BLaER1 (cell line): ENCODE data around the gene SERTAD3.
A peak's percentile ranks its signal among the peaks of the same experiment; 100 is the strongest.
"Not testable (repeated sequence)": the region's sequence is repeated elsewhere in the genome, so short reads cannot be mapped to it uniquely, and the experiment has no call there.

ENCODE experiments used
- H3K27ac ChIP-seq: shearing (Covaris generic); formaldehyde crosslinking; 2 replicates; pipeline ENCODE4 v1.8.1; 2022
- H3K27me3 ChIP-seq: shearing (Covaris generic); formaldehyde crosslinking; 2 replicates; pipeline ENCODE4 v1.8.1; 2022
- H3K36me3 ChIP-seq: shearing (Covaris generic); formaldehyde crosslinking; 2 replicates; pipeline ENCODE4 v1.8.1; 2022
- H3K4me1 ChIP-seq: shearing (Covaris generic); formaldehyde crosslinking; 2 replicates; pipeline ENCODE4 v1.8.1; 2022
- H3K4me2 ChIP-seq: shearing (Covaris generic); formaldehyde crosslinking; 2 replicates; pipeline ENCODE4 v1.8.1; 2022
- H3K4me3 ChIP-seq: shearing (Covaris generic); formaldehyde crosslinking; 2 replicates; pipeline ENCODE4 v1.8.1; 2022
- H3K9ac ChIP-seq: shearing (Covaris generic); formaldehyde crosslinking; 2 replicates; pipeline ENCODE4 v1.8.1; 2022
- H3K9me3 ChIP-seq: shearing (Covaris generic); formaldehyde crosslinking; 2 replicates; pipeline ENCODE4 v1.8.1; 2022
- H4K20me1 ChIP-seq: shearing (Covaris generic); formaldehyde crosslinking; 2 replicates; pipeline ENCODE4 v1.8.1; 2022
- Cebpa-rat ChIP-seq: shearing (Covaris generic); IDR thresholded peaks from 2 replicates; pipeline ENCODE4 v1.8.1; 2022

SERTAD3 gene

GRCh38 chr19:40466985-40467734 is 23.0 kb upstream of the SERTAD3 start, which contains the start of gene SPTBN4:
Gene SPTBN4 (plus strand): TSS chr19:40467001. CDS start chr19:40472622, 5,621 bp downstream.
- Histone ChIP-seq H3K27ac (no peak within 1 kb of the TSS), H3K4me1 (peaks cover 21% of the 10 kb centered on the region), H3K9ac (peak within 1 kb of the TSS; percentile 22; the same call in 1 of the 2 replicates), H3K27me3 (peaks cover 5% of the 10 kb centered on the region; the same call in 1 of the 2 replicates), H4K20me1 (no peaks in the 10 kb centered on the region), H3K9me3 (no peaks in the 10 kb centered on the region), H3K4me2 (peak within 1 kb of the TSS; percentile 93), H3K36me3 (no peaks in the 10 kb centered on the region), H3K4me3 (peak within 1 kb of the TSS; percentile 76)
- no peak for TF ChIP-seq Cebpa-rat

GRCh38 chr19:40466219-40466984 is 22.3 kb upstream of the SERTAD3 start:
- Histone ChIP-seq H3K9me3 (no peaks in the 10 kb centered on the region), H3K4me1 (peaks cover 28% of the 10 kb centered on the region), H4K20me1 (no peaks in the 10 kb centered on the region), H3K4me2 (peak overlapping the region; percentile 93), H3K27me3 (peaks cover 5% of the 10 kb centered on the region; the same call in 1 of the 2 replicates), H3K36me3 (no peaks in the 10 kb centered on the region), H3K27ac (no peak overlapping the region), H3K4me3 (peak overlapping the region; percentile 76), H3K9ac (peak overlapping the region; percentile 22; the same call in 1 of the 2 replicates)
- TF ChIP-seq Cebpa-rat, result no peak

DNA sequence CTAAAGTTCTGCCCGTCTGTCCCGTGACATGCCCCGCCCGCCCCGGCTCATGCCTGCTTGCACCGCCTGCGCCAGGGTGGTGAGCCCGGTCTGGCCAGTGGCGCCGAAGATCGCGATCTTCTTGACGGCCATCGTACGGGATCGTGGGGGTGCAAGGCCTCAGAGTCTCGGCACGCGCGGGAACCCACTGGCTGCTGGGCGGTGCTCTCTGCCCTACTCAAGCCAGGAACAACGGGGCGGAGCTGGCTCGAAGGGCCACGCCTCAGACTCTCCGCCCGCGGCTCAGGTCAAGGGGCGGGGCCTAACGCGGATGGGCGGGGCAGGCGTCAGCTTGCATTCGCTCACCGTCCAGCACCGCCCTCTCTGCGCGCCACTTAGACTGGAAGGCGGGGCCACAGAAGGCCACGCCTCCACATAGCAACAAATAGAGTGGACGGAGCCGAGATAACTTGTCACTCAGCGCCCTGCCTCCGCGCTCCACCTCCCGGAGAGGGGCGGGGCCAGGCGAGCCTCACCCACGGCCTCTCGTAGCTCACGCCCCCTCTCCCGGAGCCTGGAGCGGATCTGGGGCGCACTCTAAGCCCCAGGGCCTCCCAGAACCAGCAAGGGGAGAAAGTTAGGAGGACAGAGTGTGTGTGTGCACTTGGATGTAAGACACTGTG is 21.6 kb upstream of the SERTAD3 start, which contains the start of gene BLVRB:
Gene BLVRB, minus strand, starts transcription at position 189 of the 662 bp plus-strand sequence. Its CDS starts 57 bp downstream, at position 132.
- Histone ChIP-seq H3K27me3 (peaks cover 5% of the 10 kb centered on the region; the same call in 1 of the 2 replicates), H4K20me1 (no peaks in the 10 kb centered on the region), H3K9me3 (no peaks in the 10 kb centered on the region), H3K4me1 (peaks cover 34% of the 10 kb centered on the region), H3K4me3 (peak within 1 kb of the TSS; percentile 76), H3K9ac (peak within 1 kb of the TSS; percentile 80), H3K36me3 (no peaks in the 10 kb centered on the region), H3K4me2 (peak within 1 kb of the TSS; percentile 93), H3K27ac (peak within 1 kb of the TSS; percentile 68; the same call in 1 of the 2 replicates)
- no peak for TF ChIP-seq Cebpa-rat

DNA sequence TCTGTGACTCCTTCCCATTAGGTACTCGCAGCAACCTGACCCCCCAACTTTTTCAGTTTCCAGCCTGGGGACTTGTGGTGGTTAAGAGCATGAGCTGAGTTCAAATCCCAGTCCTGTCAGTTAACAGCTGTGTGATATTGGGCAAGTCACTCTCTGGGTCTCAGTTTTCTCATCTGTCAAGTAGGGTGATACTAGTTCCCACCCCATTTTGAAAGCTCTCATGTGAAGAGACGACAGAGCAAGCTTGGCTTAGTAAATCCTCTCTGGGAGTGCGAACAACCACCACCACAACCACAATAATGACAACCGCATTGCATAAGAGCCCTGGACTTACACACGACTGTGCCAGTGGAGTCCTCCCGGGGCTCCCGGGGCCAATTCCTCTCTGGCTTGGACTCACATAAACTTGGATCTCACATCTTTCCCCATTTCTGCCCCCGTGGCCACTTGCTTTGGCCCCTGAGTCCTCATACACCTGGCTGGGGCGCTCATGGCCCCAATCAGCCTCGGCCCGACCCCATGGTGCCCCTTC is 21.0 kb upstream of the SERTAD3 start:
- H3K36me3 ChIP-seq, result no peaks in the 10 kb centered on the region
- H4K20me1 ChIP-seq, result no peaks in the 10 kb centered on the region
- peak overlapping the region; percentile 68; the same call in 1 of the 2 replicates for H3K27ac ChIP-seq
- TF ChIP-seq Cebpa-rat, result peak; percentile 59; the same call in 1 of the 2 replicates
- peak overlapping the region; percentile 80 for H3K9ac ChIP-seq
- H3K4me2 ChIP-seq, result peak overlapping the region; percentile 93
- H3K27me3 ChIP-seq, result peaks cover 5% of the 10 kb centered on the region; the same call in 1 of the 2 replicates
- peaks cover 34% of the 10 kb centered on the region for H3K4me1 ChIP-seq
- no peaks in the 10 kb centered on the region for H3K9me3 ChIP-seq
- peak overlapping the region; percentile 76 for H3K4me3 ChIP-seq

GRCh38 chr19:40464059-40465024 is 20.2 kb upstream of the SERTAD3 start:
- Histone ChIP-seq H3K4me2 (peak overlapping the region; percentile 93), H3K27me3 (peaks cover 5% of the 10 kb centered on the region; the same call in 1 of the 2 replicates), H3K4me3 (peak overlapping the region; percentile 76), H4K20me1 (no peaks in the 10 kb centered on the region), H3K4me1 (peaks cover 34% of the 10 kb centered on the region), H3K9me3 (no peaks in the 10 kb centered on the region), H3K9ac (peak overlapping the region; percentile 80; the same call in 1 of the 2 replicates), H3K36me3 (no peaks in the 10 kb centered on the region), H3K27ac (no peak overlapping the region)
- no peak for TF ChIP-seq Cebpa-rat

GRCh38 chr19:40463587-40464037 is 19.5 kb upstream of the SERTAD3 start:
- not testable (repeated sequence) for H3K4me2 ChIP-seq, H3K9ac ChIP-seq
- peaks cover 34% of the 10 kb centered on the region for H3K4me1 ChIP-seq

DNA sequence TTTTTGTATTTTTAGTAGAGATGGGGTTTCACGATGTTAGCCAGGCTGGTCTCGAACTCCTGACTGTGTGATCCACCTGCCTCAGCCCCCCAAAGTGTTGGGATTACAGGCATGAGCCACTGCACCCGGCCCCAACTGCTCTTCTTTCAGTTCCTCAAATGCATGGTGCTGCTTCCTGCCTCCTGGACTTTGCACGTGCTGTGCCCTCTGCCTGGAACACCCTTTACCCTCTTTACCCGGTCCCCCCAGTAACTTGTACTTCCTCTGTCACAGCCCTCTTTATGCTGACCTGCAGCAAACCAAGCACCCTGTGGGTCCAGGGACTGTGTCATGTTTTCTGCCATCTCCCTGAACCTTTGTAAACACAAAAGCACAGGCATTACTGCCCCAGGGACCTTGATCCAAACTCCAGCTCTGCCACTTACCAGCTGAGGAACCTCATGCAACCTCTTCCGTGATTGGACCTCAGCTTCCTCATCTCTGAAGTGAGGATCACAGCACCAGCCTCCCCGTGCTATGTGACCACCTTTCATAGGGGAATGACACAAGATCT is 17.6 kb upstream of the SERTAD3 start:
- H3K27me3 ChIP-seq, result peaks cover 4% of the 10 kb centered on the region; the same call in 1 of the 2 replicates
- no peaks in the 10 kb centered on the region for H4K20me1 ChIP-seq
- H3K36me3 ChIP-seq, result no peaks in the 10 kb centered on the region
- peaks cover 34% of the 10 kb centered on the region for H3K4me1 ChIP-seq
- no peaks in the 10 kb centered on the region for H3K9me3 ChIP-seq
- no peak overlapping the region; the same call in 1 of the 2 replicates for H3K27ac ChIP-seq
- H3K4me2 ChIP-seq, result peak overlapping the region; percentile 48
- TF ChIP-seq Cebpa-rat, result no peak
- H3K9ac ChIP-seq, result no peak overlapping the region
- no peak overlapping the region for H3K4me3 ChIP-seq

More at GRCh38 chr19:40463587-40464037, 19.5 kb upstream of the SERTAD3 start:
- not testable (repeated sequence) for H3K4me3 ChIP-seq, H3K27ac ChIP-seq, H3K36me3 ChIP-seq, H3K9me3 ChIP-seq, H4K20me1 ChIP-seq, H3K27me3 ChIP-seq

DNA sequence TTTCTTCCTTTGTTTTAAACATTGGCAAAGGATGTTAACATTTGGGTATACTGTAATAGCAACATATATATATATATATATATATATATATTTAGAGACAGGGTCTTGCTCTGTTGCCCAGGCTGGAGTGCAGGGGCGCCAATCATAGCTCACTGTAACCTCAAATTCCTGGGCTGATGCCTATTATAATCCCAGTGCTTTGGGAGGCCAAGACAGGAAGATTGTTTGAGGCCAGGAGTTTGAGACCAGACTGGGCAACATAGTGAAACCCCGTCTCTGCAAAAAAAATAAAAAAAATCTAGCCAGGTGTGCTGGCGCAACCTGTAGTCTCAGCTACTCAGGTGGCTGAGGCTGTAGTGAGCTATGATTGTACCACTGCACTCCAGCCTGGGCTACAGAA is 16.1 kb upstream of the SERTAD3 start:
- Histone ChIP-seq H3K27ac (no peak overlapping the region), H3K9me3 (no peaks in the 10 kb centered on the region), H3K4me1 (peaks cover 23% of the 10 kb centered on the region), H3K36me3 (no peaks in the 10 kb centered on the region), H3K9ac (no peak overlapping the region), H3K27me3 (no peaks in the 10 kb centered on the region), H3K4me3 (no peak overlapping the region), H4K20me1 (no peaks in the 10 kb centered on the region), H3K4me2 (no peak overlapping the region)
- no peak for TF ChIP-seq Cebpa-rat
